Measurements from ENCODE around the gene MUC4. TPM values are rescaled to one million over a fixed set of nuclear protein-coding genes. Genes with fewer than 3 reads are reported as not detected.
"Not testable (repeated sequence)": the region's sequence is repeated elsewhere in the genome, so short reads cannot be mapped to it uniquely, and the experiment has no call there.

The MUC4 gene
- total RNA-seq, 2 donors from 2014 or later: 0.35 to 2.3 TPM

- Histone ChIP-seq H3K27ac (ENCODE audit: low read depth, low read length) (no peak overlapping the region), H3K9me3 (ENCODE audit: control insufficient read depth, low read length) (no peaks in the 10 kb centered on the region), H3K36me3 (ENCODE audit: control insufficient read depth, insufficient read depth, low read length) (no peaks in the 10 kb centered on the region), H3K9ac (ENCODE audit: extremely low read depth, low read length, poor library complexity, severe bottlenecking) (no peak overlapping the region), H3K27me3 (ENCODE audit: control insufficient read depth, insufficient read depth, low read length, poor library complexity, severe bottlenecking) (no peaks in the 10 kb centered on the region), H3K4me3 (ENCODE audit: low read length) (no peak overlapping the region), H3K4me1 (ENCODE audit: control insufficient read depth, insufficient read depth, low read length) (no peaks in the 10 kb centered on the region)
- DNase-seq: peak; percentile 17
- no peak for TF ChIP-seq CTCF (conservative IDR thresholded peaks at IDR 0.05)
- Mint-ChIP-seq H3K9me3 (no peaks in the 10 kb centered on the region), H3K27ac (no peak overlapping the region), H3K4me3 (no peak overlapping the region), H3K27me3 (ENCODE audit: insufficient read depth) (no peaks in the 10 kb centered on the region), H3K4me1 (no peaks in the 10 kb centered on the region), H3K36me3 (ENCODE audit: low read depth) (no peaks in the 10 kb centered on the region)
- 88% methylated on average over 8 to 14 of the region's 14 CpGs for WGBS, 2 experiments (ENCODE audit: insufficient coverage in 1 of 2, insufficient read length in 1 of 2)
These were observed 40.0 kb downstream of the MUC4 start for GRCh38 chr3:195771646-195772300.

GRCh38 chr3:195770841-195771645 lies 40.7 kb downstream of the MUC4 start:
- not testable (repeated sequence) for DNase-seq; H3K4me3 Mint-ChIP-seq; H3K36me3 Mint-ChIP-seq (ENCODE audit: low read depth); H3K27me3 ChIP-seq (ENCODE audit: control insufficient read depth, insufficient read depth, low read length, poor library complexity, severe bottlenecking); H3K4me3 ChIP-seq (ENCODE audit: low read length); H3K4me1 Mint-ChIP-seq; H3K9ac ChIP-seq (ENCODE audit: extremely low read depth, low read length, poor library complexity, severe bottlenecking); H3K4me1 ChIP-seq (ENCODE audit: control insufficient read depth, insufficient read depth, low read length); H3K9me3 ChIP-seq (ENCODE audit: control insufficient read depth, low read length); H3K27ac Mint-ChIP-seq; H3K9me3 Mint-ChIP-seq; H3K36me3 ChIP-seq (ENCODE audit: control insufficient read depth, insufficient read depth, low read length); H3K27ac ChIP-seq (ENCODE audit: low read depth, low read length); H3K27me3 Mint-ChIP-seq (ENCODE audit: insufficient read depth)
- 92 to 95% methylated on average over 7 to 16 of the region's 28 CpGs for WGBS, 2 experiments (ENCODE audit: insufficient coverage in 1 of 2, insufficient read length in 1 of 2)

- Histone ChIP-seq H3K27ac (ENCODE audit: low read depth, low read length) (no peak overlapping the region), H3K4me3 (ENCODE audit: low read length) (no peak overlapping the region), H3K36me3 (ENCODE audit: control insufficient read depth, insufficient read depth, low read length) (no peaks in the 10 kb centered on the region), H3K9me3 (ENCODE audit: control insufficient read depth, low read length) (no peaks in the 10 kb centered on the region), H3K27me3 (ENCODE audit: control insufficient read depth, insufficient read depth, low read length, poor library complexity, severe bottlenecking) (no peaks in the 10 kb centered on the region), H3K4me1 (ENCODE audit: control insufficient read depth, insufficient read depth, low read length) (no peaks in the 10 kb centered on the region), H3K9ac (ENCODE audit: extremely low read depth, low read length, poor library complexity, severe bottlenecking) (no peak overlapping the region)
- H3K27ac Mint-ChIP-seq: peak overlapping the region; percentile 5
- 91 to 93% methylated on average over 10 to 16 of the region's 16 CpGs for WGBS, 2 experiments (ENCODE audit: insufficient coverage in 1 of 2, insufficient read length in 1 of 2)
- H3K9me3 Mint-ChIP-seq: no peaks in the 10 kb centered on the region
- H3K27me3 Mint-ChIP-seq (ENCODE audit: insufficient read depth): no peaks in the 10 kb centered on the region
- DNase-seq: peak; percentile 9
- no peak overlapping the region for H3K4me3 Mint-ChIP-seq
- no peaks in the 10 kb centered on the region for H3K36me3 Mint-ChIP-seq (ENCODE audit: low read depth)
- H3K4me1 Mint-ChIP-seq: no peaks in the 10 kb centered on the region
- TF ChIP-seq CTCF (conservative IDR thresholded peaks at IDR 0.05): no peak
These were observed 41.5 kb downstream of the MUC4 start for GRCh38 chr3:195770081-195770840.
